ENCODE measurements around the gene C11orf68. TPM values are rescaled to one million over a fixed set of nuclear protein-coding genes. Genes with fewer than 3 reads are reported as not detected.

Gene C11orf68
- total RNA-seq, 1 experiment from 2014 or later: 15.7 TPM

GRCh38 chr11:65934014-65934413, 15.2 kb upstream of the C11orf68 start:
- H3K23ac ChIP-seq (ENCODE audit: insufficient read length, low read depth, low read length): no peak overlapping the region
- no peaks in the 10 kb centered on the region for H3K27me3 ChIP-seq (ENCODE audit: insufficient read depth, low read length)
- H3K9ac ChIP-seq (ENCODE audit: extremely low read depth, insufficient read length, low read length): no peak overlapping the region
- DNase-seq: no peak
- no peak overlapping the region for H2BK120ac ChIP-seq (ENCODE audit: low read depth, low read length, poor library complexity, severe bottlenecking)
- no peak overlapping the region for H2AFZ ChIP-seq (ENCODE audit: low read length)
- no peaks in the 10 kb centered on the region for H3K79me2 ChIP-seq (ENCODE audit: insufficient read depth, low read length)
- no peak overlapping the region for H3T11ph ChIP-seq (ENCODE audit: low read length)
- no peak overlapping the region for H2AK5ac ChIP-seq (ENCODE audit: insufficient read length, low read length)
- H4K5ac ChIP-seq (ENCODE audit: insufficient read length, low read depth, low read length): no peak overlapping the region
- H3K18ac ChIP-seq (ENCODE audit: insufficient read length, low read depth, low read length): no peak overlapping the region
- no peak for TF ChIP-seq CTCF (conservative IDR thresholded peaks at IDR 0.05)
- H3K27me3 Mint-ChIP-seq (ENCODE audit: low read depth): peaks cover 2% of the 10 kb centered on the region; the same call in 1 of the 2 replicates
- no peak overlapping the region for H4K8ac ChIP-seq (replicated peaks; ENCODE audit: insufficient read length, low read depth, low read length)
- no peak overlapping the region for H4K91ac ChIP-seq (ENCODE audit: insufficient read length, low read depth, low read length)
- H2BK12ac ChIP-seq (ENCODE audit: insufficient read length, low read depth, low read length): no peak overlapping the region
- no peaks in the 10 kb centered on the region for H3K4me1 ChIP-seq (ENCODE audit: insufficient read depth, low read length)
- no peaks in the 10 kb centered on the region for H3K9me3 ChIP-seq (ENCODE audit: control insufficient read depth, low read depth, low read length)
- H3K79me1 ChIP-seq (ENCODE audit: insufficient read depth, low read depth, low read length, poor library complexity, severe bottlenecking): no peaks in the 10 kb centered on the region
- H2BK15ac ChIP-seq (ENCODE audit: low read depth, low read length): no peak overlapping the region
- H3K36me3 Mint-ChIP-seq (ENCODE audit: insufficient read depth in 1 of 3, low read depth in 3 of 3): no peaks in the 10 kb centered on the region
- no peaks in the 10 kb centered on the region for H4K20me1 ChIP-seq (ENCODE audit: control insufficient read depth, insufficient read depth, insufficient read length)
- WGBS (ENCODE audit: extremely low coverage, insufficient read length, low lambda C conversion rate): no CpG with 5 or more reads among the region's 4 CpGs
- no peak overlapping the region; a peak in 1 of 5 replicates for H3K4me3 Mint-ChIP-seq
- no peak overlapping the region for H3K4me2 ChIP-seq (ENCODE audit: insufficient read depth, insufficient read length, low read length)
- no peak overlapping the region for H2BK20ac ChIP-seq (ENCODE audit: low read depth, low read length, poor library complexity, severe bottlenecking)
- no peaks in the 10 kb centered on the region for H3K23me2 ChIP-seq (ENCODE audit: insufficient read length, low read depth, low read length, poor library complexity, severe bottlenecking)
- H3K9me3 Mint-ChIP-seq: no peaks in the 10 kb centered on the region
- no peak overlapping the region for H3K14ac ChIP-seq (ENCODE audit: insufficient read depth, low read length)
- no peak overlapping the region for H3K27ac ChIP-seq (ENCODE audit: insufficient read length, low read depth, low read length)
- no peak overlapping the region for H2BK5ac ChIP-seq (ENCODE audit: insufficient read length, low read length)
- no peak overlapping the region for H3K56ac ChIP-seq (ENCODE audit: insufficient read length, low read depth, low read length)
- peaks cover 23 to 31% of the 10 kb centered on the region in 2 experiments for H3K4me1 Mint-ChIP-seq
- no peak overlapping the region for H3K27ac Mint-ChIP-seq
- H3K4ac ChIP-seq (ENCODE audit: low read depth, low read length): no peak overlapping the region
